NT2/D1 (cell line): ENCODE data around the gene NTM.

Experiments used
- SUZ12 ChIP-seq: IDR thresholded peaks from 2 replicates; pipeline ENCODE4 v1.6.1; 2011; ENCODE audit not compliant: insufficient read length, insufficient read depth; ENCODE audit errors: extremely low read depth
- YY1 ChIP-seq: IDR thresholded peaks from 2 replicates; pipeline ENCODE4 v1.6.1; 2011; ENCODE audit not compliant: insufficient read length, insufficient read depth
- ZNF274 ChIP-seq: IDR thresholded peaks from 2 replicates; pipeline ENCODE4 v1.6.1; 2011; ENCODE audit warnings: mild to moderate bottlenecking, low read depth, low read length

DNA sequence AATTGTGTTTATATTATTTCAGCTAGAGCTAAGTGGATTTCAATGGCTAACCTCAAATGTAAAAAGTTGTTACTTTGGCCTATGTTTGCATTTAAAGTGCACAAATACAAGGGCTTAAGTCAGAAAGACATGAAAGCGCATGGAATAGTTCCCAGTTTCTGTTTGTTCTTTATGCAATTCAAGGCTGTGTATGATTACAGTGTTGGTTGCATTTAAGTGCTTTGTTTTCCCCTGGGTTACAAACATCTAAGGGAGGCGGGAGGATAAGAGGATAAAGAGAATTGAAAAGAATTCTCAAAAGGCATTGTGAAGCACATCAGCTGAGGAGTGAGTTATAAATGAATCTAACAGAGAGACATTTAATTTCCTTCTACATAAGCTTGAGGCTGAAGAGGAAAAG, 453.4 kb downstream of the NTM start:
- TF ChIP-seq SUZ12 (no peak), ZNF274 (no peak), YY1 (no peak)
